HEK293T (cell line): ENCODE data around the gene ZNF778.
"Not testable (repeated sequence)": the region's sequence is repeated elsewhere in the genome, so short reads cannot be mapped to it uniquely, and the experiment has no call there.

Experiments
- BHLHE40 ChIP-seq: fragments of 450-650 bp; IDR thresholded peaks from 2 replicates; pipeline ENCODE4 v1.6.1; 2016; ENCODE audit warnings: mild to moderate bottlenecking, moderate library complexity, borderline replicate concordance
- SP1 ChIP-seq: fragments of 450-650 bp; IDR thresholded peaks from 2 replicates; pipeline ENCODE4 v1.6.1; 2017

DNA sequence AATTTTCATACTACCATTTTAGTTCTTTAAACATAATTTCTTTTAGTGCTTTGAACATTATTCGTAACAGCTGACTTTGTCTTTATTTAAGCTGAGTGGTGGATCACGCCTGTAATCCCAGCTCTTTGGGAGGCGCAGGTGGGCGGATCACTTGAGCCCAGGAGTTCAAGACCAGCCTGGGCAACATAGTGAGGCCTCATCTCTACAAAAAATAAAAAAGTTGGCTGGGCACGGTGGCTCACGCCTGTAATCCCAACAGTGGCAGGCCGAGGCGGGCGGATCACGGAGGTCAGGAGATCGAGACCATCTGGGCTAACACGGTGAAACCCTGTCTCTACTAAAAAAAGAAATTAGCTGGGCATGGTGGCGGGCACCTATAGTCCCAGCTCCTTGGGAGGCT, 42.4 kb downstream of the ZNF778 start:
- not testable (repeated sequence) for TF ChIP-seq BHLHE40, SP1
